K562 (cell line): Measurements from ENCODE around the gene PLSCR3. TPM values are rescaled to one million over a fixed set of nuclear protein-coding genes. Genes with fewer than 3 reads are reported as not detected.

Experiments used
- ATAC-seq: fragments of 200-7000 bp; cut with Tn5 transposase; 3 replicates; pipeline ENCODE4 v1.9.1; 2020; ENCODE audit warnings: moderate library complexity
- BruUV-seq: library from RNA; stranded (reverse); fragments of 400-500 nt; replicated peaks from 2 replicates; lab custom pipeline; 2021; lab: Mats Ljungman, UMichigan
- CTCF ChIA-PET: fragments of 300-600 bp; formaldehyde crosslinking; extraction: SDS; loops from one replicate; lab custom pipeline; 2021; ENCODE audit warnings: low intra/inter-chr PET ratio; lab: Yijun Ruan, JAX
- POLR2A ChIA-PET: fragments of 300-600, 350-650 bp; sonication (Branson Sonifier 250); formaldehyde crosslinking; extraction: SDS; loops from one replicate; lab custom pipeline; 2021; ENCODE audit warnings: antibody characterized with exemption, inconsistent platforms; lab: Yijun Ruan, JAX
- DNase-seq, 4 experiments: peaks; one replicate each; pipeline versions ENCODE4 v3.0.0 to v3.0.0-alpha.2; 2011 to 2018; ENCODE audit warnings: low spot score in 3 of 4, mixed read lengths in 3 of 4; ENCODE audit errors: extremely low read depth in 1 of 4
- FAIRE-seq: peaks from 2 replicates; lab custom pipeline; 2011; peaks lifted over from hg19 to GRCh38; lab: Jason Lieb, UNC
- H2AFZ ChIP-seq: 2 replicates; pipeline ENCODE4 v1.6.0; 2011; ENCODE audit warnings: low read depth, low read length, control low read depth, inconsistent platforms
- H3K27ac ChIP-seq: fragments of 200-600 bp; 3 replicates; pipeline ENCODE4 v1.8.0; 2011; ENCODE audit warnings: low read depth, mild to moderate bottlenecking, control low read depth, inconsistent platforms, low read length, moderate library complexity, mixed read lengths; ENCODE audit errors: extremely low read depth
- H3K27me3 ChIP-seq, 2 experiments: fragments of 300-600 bp in 1 of 2; 2 replicates in 1 of 2; 3 replicates in 1 of 2; pipeline versions ENCODE4 v1.6.0 to v1.8.0; 2011; ENCODE audit warnings: inconsistent platforms in 2 of 2, low read length in 2 of 2, mild to moderate bottlenecking in 1 of 2, mixed read lengths in 1 of 2, moderate library complexity in 1 of 2; ENCODE audit not compliant: control insufficient read depth in 2 of 2, insufficient read depth in 2 of 2
- H3K36me3 ChIP-seq: fragments of 300-600 bp; 3 replicates; pipeline ENCODE4 v1.8.0; 2011; ENCODE audit warnings: mild to moderate bottlenecking, low read length, inconsistent platforms; ENCODE audit not compliant: control insufficient read depth, insufficient read depth
- H3K4me1 ChIP-seq, 2 experiments: fragments of 200-600 bp in 1 of 2; replicated peaks in 1 of 2; 2 replicates in 1 of 2; 3 replicates in 1 of 2; pipeline versions ENCODE4 v1.5.1 to v1.8.0; 2011; ENCODE audit warnings: inconsistent platforms in 2 of 2, low read length in 2 of 2, mild to moderate bottlenecking in 1 of 2, mixed read lengths in 1 of 2, moderate library complexity in 1 of 2; ENCODE audit not compliant: control insufficient read depth in 2 of 2, insufficient read depth in 2 of 2
- H3K4me2 ChIP-seq: 2 replicates; pipeline ENCODE4 v1.6.1; 2011; ENCODE audit warnings: low read length, control low read depth, inconsistent platforms, mixed read lengths; ENCODE audit not compliant: insufficient read depth
- H3K4me3 ChIP-seq: fragments of 200-600 bp; sonication (generic), shearing (Covaris generic); 2 replicates; pipeline ENCODE4 v1.5.1; 2016; ENCODE audit warnings: control low read depth, inconsistent platforms
- H3K79me2 ChIP-seq: fragments of 200-600 bp; 3 replicates; pipeline ENCODE4 v1.8.0; 2011; ENCODE audit warnings: low read length, inconsistent platforms; ENCODE audit not compliant: control insufficient read depth, insufficient read depth
- H3K9ac ChIP-seq, 2 experiments: 2 replicates each; pipeline versions ENCODE4 v1.6.0 to v1.6.1; 2011; ENCODE audit warnings: low read depth in 2 of 2, low read length in 2 of 2, control low read depth in 1 of 2, inconsistent platforms in 1 of 2, mild to moderate bottlenecking in 1 of 2, mixed read lengths in 1 of 2; ENCODE audit not compliant: insufficient read depth in 1 of 2
- H3K9me1 ChIP-seq: one replicate; pipeline ENCODE4 v1.6.0; 2011; ENCODE audit warnings: inconsistent platforms, mild to moderate bottlenecking, low read length, moderate library complexity; ENCODE audit not compliant: control insufficient read depth, insufficient read depth
- H3K9me3 ChIP-seq: replicated peaks from 2 replicates; pipeline ENCODE4 v1.5.1; 2011; ENCODE audit warnings: low read depth, low read length, inconsistent platforms; ENCODE audit not compliant: control insufficient read depth, insufficient read depth
- H4K20me1 ChIP-seq: replicated peaks from 2 replicates; pipeline ENCODE4 v1.6.1; 2011; ENCODE audit warnings: low read length, inconsistent platforms, mixed read lengths; ENCODE audit not compliant: control insufficient read depth, insufficient read depth
- CBFB ChIP-seq: sonication (generic); formaldehyde crosslinking; IDR thresholded peaks from 2 replicates; pipeline ENCODE4 v1.4.0; 2020; ENCODE audit warnings: mild to moderate bottlenecking, missing genetic modification reagents
- CHD7 ChIP-seq: fragments of 200-600 bp; sonication (generic); IDR thresholded peaks from one replicate; pipeline ENCODE4 v1.6.1; 2012; ENCODE audit warnings: mild to moderate bottlenecking, low read depth, low read length, inconsistent platforms
- ELF2 ChIP-seq: fragments of 250-450 bp; sonication (Bioruptor Pico); IDR thresholded peaks from 2 replicates; pipeline ENCODE4 v1.5.0; 2021; ENCODE audit warnings: mild to moderate bottlenecking
- RFX7 ChIP-seq: fragments of 250-450 bp; sonication (Bioruptor Pico); IDR thresholded peaks from 2 replicates; pipeline ENCODE4 v1.5.1; 2021; ENCODE audit warnings: mild to moderate bottlenecking
- TBL1XR1 ChIP-seq, 2 experiments: IDR thresholded peaks; 2 replicates each; pipeline ENCODE4 v1.6.1; 2012; ENCODE audit warnings: improper control_type of control experiment in 2 of 2, low read length in 2 of 2, mild to moderate bottlenecking in 1 of 2
- ZBTB17 ChIP-seq: fragments of 450-650 bp; formaldehyde crosslinking; IDR thresholded peaks from 2 replicates; pipeline ENCODE4 v1.4.0; 2020; ENCODE audit warnings: mild to moderate bottlenecking
- ZFX ChIP-seq: sonication (generic); formaldehyde crosslinking; IDR thresholded peaks from 2 replicates; pipeline ENCODE4 v1.8.0; 2022; ENCODE audit warnings: mild to moderate bottlenecking, missing genetic modification reagents, moderate library complexity
- ZNF282 ChIP-seq: sonication (generic); formaldehyde crosslinking; IDR thresholded peaks from 2 replicates; pipeline ENCODE4 v1.8.1; 2023; ENCODE audit warnings: missing genetic modification reagents
- ZNF444 ChIP-seq: fragments of 250-450 bp; sonication (Bioruptor Pico); IDR thresholded peaks from 2 replicates; pipeline ENCODE4 v1.4.0; 2020; ENCODE audit warnings: mild to moderate bottlenecking, moderate library complexity
- WGBS: fragments of 100-300 bp; shearing (Covaris generic); methylation state at CpG from one replicate; pipeline ENCODE4 v1.1.6; 2016; ENCODE audit warnings: low coverage, mixed read lengths; ENCODE audit not compliant: insufficient coverage; ENCODE audit errors: missing lambda C conversion rate; 5-methylcytosine and 5-hydroxymethylcytosine counted together
- in situ Hi-C: fragments of 300-500 bp; cut with MboI; formaldehyde crosslinking; loops from 4 replicates; pipeline ENCODE4 v1.15.0; 2018; ENCODE audit warnings: inconsistent platforms, mixed read lengths
- intact Hi-C: fragments of 100-400 bp; cut with micrococcal nuclease; formaldehyde crosslinking; loops from 2 replicates; pipeline ENCODE4 v1.14.2; 2022
- polyA plus RNA-seq, 8 experiments: library from polyadenylated mRNA; depleted of rRNA in 4 of 8; stranded (reverse) in 5 of 8; unstranded in 3 of 8; fragments of >200 nt; fragmentation: Nextera tagmentation in 2 of 8; fragmentation: Illumina TruSeq in 1 of 8; extraction: Ambion mirVana in 2 of 8; extraction: Trizol in 1 of 8; gene quantifications; 2 replicates each; pipeline versions ENCODE4 v1.2.1 to v1.2.3, GENCODE V29; 2011 to 2014; ENCODE audit warnings: inconsistent platforms in 1 of 8, missing spikeins in 1 of 8
- total RNA-seq, 7 experiments: library from RNA; depleted of rRNA in 6 of 7; stranded (reverse); fragments of >200 nt in 6 of 7; fragmentation: Illumina TruSeq in 2 of 7; extraction: Trizol in 2 of 7; gene quantifications; 2 replicates each; pipeline versions ENCODE4 v1.2.1 to v1.2.3, GENCODE V29; 2011 to 2021; ENCODE audit warnings: low replicate concordance in 1 of 7

Gene PLSCR3
- total and polyA plus RNA-seq, 9 of the 15 experiments (the other 6 are each of a cell fraction or from before 2014, with no cell fraction given): 3.2 to 16.8 (median 4.5) TPM

DNA sequence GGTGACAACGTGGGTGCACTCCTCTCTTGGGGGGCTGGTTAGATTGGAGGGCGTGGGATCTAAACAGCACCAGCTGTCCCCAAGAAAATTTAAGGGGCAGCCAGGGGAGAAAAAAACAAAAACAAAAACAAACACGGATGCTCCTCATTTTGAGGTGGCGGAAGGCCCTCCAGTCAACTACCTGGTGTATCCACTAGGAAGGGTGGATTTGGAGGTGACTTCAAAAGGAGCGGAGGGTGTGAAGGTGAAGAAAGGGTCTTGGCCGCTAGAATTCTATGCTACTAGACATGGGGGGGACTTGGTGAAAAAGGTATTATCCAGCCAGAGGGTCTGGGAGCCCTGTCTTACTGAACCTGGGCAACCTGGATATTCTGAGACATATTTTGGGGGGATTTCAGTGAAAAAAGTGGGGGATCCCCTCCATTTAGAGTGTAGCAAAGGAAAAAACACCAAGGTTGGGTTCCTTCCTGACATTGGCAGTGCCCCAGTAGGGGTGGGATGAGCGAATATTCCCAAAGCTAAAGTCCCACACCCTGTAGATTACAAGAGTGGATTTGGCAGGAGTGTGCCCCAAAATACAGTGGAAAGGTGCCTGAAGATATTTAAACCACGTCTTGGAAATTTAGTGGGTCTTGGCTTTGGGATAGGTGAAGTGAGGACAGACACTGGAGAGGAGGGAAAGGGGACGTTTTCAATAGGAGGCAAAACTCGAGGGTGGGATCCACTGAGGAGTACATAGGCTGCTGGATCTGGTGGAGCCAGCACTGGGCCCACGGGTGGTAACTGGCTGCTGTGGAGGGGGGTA lies 44.5 kb upstream of the PLSCR3 start:
- ATAC-seq: no peak
- Histone ChIP-seq H3K9ac (peak overlapping the region; percentile 68 to 92; a peak in 3 of 4 replicates), H3K9me3 (no peaks in the 10 kb centered on the region), H3K4me2 (peak overlapping the region; percentile 76), H4K20me1 (no peaks in the 10 kb centered on the region), H3K4me1 (peaks cover 20 to 69% of the 10 kb centered on the region in 2 experiments; a peak in 4 of 5 replicates), H2AFZ (peak overlapping the region; percentile 89), H3K9me1 (peaks cover 3% of the 10 kb centered on the region), H3K27me3 (no peaks in the 10 kb centered on the region), H3K79me2 (peaks cover 7% of the 10 kb centered on the region; the same call in 2 of the 3 replicates), H3K36me3 (no peaks in the 10 kb centered on the region), H3K4me3 (peak overlapping the region; percentile 52), H3K27ac (no peak overlapping the region)
- BruUV-seq: TSS peak; percentile 23
- intact Hi-C loops (loop anchor here (5.0 kb wide), 2 partner anchors 37 to 43 kb away; partner anchors contain the start of genes POLR2A, SLC35G6 and TMEM256), in situ Hi-C loops (no loop called here)
- FAIRE-seq: no peak
- ChIA-PET CTCF (no interaction called here), POLR2A (interaction anchor here (1.0 to 4.2 kb wide), 3 partner anchors 15 to 85 kb away, joined by 3 to 21 read pairs (median 3); partner anchors contain the start of gene POLR2A)
- no peak for DNase-seq
- WGBS: 64% methylated on average over 9 of the region's 11 CpGs
- TF ChIP-seq CBFB (CRISPR knock-in tag) (no peak), RFX7 (CRISPR knock-in tag) (no peak), CHD7 (no peak), ZBTB17 (CRISPR knock-in tag) (no peak), ELF2 (CRISPR knock-in tag) (no peak), ZNF444 (no peak), ZFX (CRISPR knock-in tag) (no peak), TBL1XR1 (IDR thresholded peaks at IDR 0.05; ENCODE audit: low read length in 2 of 2) (no peak), ZNF282 (CRISPR knock-in tag) (no peak)
